Thyroid gland (tissue), 4 donors: ENCODE results near the gene CLOCK.

Experiments
- POLR2A ChIP-seq, 2 donors: fragments of 450-650 bp; IDR thresholded peaks; one replicate each; pipeline ENCODE4 v1.6.1; 2017; ENCODE audit warnings: antibody characterized with exemption in 2 of 2, mild to moderate bottlenecking in 2 of 2, moderate library complexity in 1 of 2
- TF ChIP-seq, protein P1 (sequence below), 6 experiments: fragments of 200-600 bp in 3 of 6; fragments of 450-650 bp in 3 of 6; sonication (generic) in 3 of 6; IDR thresholded peaks; one replicate each; pipeline ENCODE4 v1.5.1; 2016 to 2019; ENCODE audit warnings: antibody characterized with exemption in 6 of 6, mild to moderate bottlenecking in 2 of 6, inconsistent platforms in 1 of 6, moderate library complexity in 1 of 6

DNA sequence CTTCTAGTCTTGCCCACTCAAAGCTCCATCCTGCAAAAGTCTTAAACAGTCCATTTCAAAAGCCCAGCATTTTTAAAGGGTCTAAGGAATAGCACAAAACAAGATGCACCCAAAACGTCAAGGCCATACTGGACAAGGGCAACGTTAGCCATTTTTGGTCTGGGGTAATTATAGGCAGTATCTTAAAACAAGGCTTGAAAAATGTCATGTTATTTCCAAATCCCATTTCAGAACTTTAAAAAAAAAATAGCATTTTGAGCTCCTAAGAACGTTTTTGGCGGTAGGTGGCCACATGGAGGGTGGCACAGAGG is 151.5 kb downstream of the CLOCK start:
- TF ChIP-seq, protein P1, sequence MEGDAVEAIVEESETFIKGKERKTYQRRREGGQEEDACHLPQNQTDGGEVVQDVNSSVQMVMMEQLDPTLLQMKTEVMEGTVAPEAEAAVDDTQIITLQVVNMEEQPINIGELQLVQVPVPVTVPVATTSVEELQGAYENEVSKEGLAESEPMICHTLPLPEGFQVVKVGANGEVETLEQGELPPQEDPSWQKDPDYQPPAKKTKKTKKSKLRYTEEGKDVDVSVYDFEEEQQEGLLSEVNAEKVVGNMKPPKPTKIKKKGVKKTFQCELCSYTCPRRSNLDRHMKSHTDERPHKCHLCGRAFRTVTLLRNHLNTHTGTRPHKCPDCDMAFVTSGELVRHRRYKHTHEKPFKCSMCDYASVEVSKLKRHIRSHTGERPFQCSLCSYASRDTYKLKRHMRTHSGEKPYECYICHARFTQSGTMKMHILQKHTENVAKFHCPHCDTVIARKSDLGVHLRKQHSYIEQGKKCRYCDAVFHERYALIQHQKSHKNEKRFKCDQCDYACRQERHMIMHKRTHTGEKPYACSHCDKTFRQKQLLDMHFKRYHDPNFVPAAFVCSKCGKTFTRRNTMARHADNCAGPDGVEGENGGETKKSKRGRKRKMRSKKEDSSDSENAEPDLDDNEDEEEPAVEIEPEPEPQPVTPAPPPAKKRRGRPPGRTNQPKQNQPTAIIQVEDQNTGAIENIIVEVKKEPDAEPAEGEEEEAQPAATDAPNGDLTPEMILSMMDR (IDR thresholded peaks at IDR 0.05), result no peak
- TF ChIP-seq POLR2A (IDR thresholded peaks at IDR 0.05), result no peak
